Gastroesophageal sphincter (tissue), 4 donors: ENCODE data around the gene ADGRB2. TPM values are rescaled to one million over a fixed set of nuclear protein-coding genes. Genes with fewer than 3 reads are reported as not detected.

ENCODE experiments used
- ATAC-seq: fragments of 150-250 bp; one replicate; pipeline ENCODE4 v1.9.1; 2016; ENCODE audit warnings: mild to moderate bottlenecking, moderate library complexity
- H3K27ac ChIP-seq, 4 donors: fragments of 200-600 bp; sonication (generic) in 3 of 4; 1 replicate in 3 of 4; 2 replicates in 1 of 4; pipeline ENCODE4 v1.5.1; 2016 to 2019
- H3K27me3 ChIP-seq: fragments of 200-600 bp; sonication (generic); one replicate; pipeline ENCODE4 v1.5.1; 2019
- H3K36me3 ChIP-seq, 2 donors: fragments of 200-600 bp; sonication (generic); one replicate each; pipeline ENCODE4 v1.5.1; 2019; ENCODE audit warnings: control low read depth in 1 of 2
- H3K4me1 ChIP-seq, 3 donors: fragments of 200-600 bp; sonication (generic); 1 replicate in 2 of 3; 2 replicates in 1 of 3; pipeline ENCODE4 v1.5.1; 2016 to 2019; ENCODE audit warnings: control low read depth in 2 of 3
- H3K4me3 ChIP-seq, 2 donors: fragments of 200-600 bp; sonication (generic); one replicate each; pipeline ENCODE4 v1.5.1; 2019; ENCODE audit warnings: mild to moderate bottlenecking in 1 of 2, moderate library complexity in 1 of 2
- H3K9me3 ChIP-seq, 3 donors: fragments of 200-600 bp; sonication (generic); one replicate each; pipeline ENCODE4 v1.5.1; 2017 to 2019; ENCODE audit warnings: control low read depth in 2 of 3
- EP300 ChIP-seq: sonication (generic); formaldehyde crosslinking; IDR thresholded peaks from one replicate; pipeline ENCODE4 v1.6.1; 2017; ENCODE audit warnings: antibody characterized with exemption, mild to moderate bottlenecking
- POLR2A ChIP-seq, 2 donors: fragments of 450-650 bp; IDR thresholded peaks; one replicate each; pipeline ENCODE4 v1.6.1; 2017; ENCODE audit warnings: antibody characterized with exemption in 2 of 2, mild to moderate bottlenecking in 2 of 2, moderate library complexity in 1 of 2
- POLR2AphosphoS5 ChIP-seq: sonication (generic); formaldehyde crosslinking; IDR thresholded peaks from one replicate; pipeline ENCODE4 v1.6.1; 2017; ENCODE audit warnings: antibody characterized with exemption
- WGBS, 2 donors: methylation state at CpG; one replicate each; pipeline ENCODE4 v1.1.5; 2018; ENCODE audit warnings: low coverage in 1 of 2; 5-methylcytosine and 5-hydroxymethylcytosine counted together
- total RNA-seq, 4 donors: library from RNA; depleted of rRNA; stranded (reverse); fragments of >200 nt; gene quantifications; one replicate each; pipeline ENCODE4 v1.1.0, GENCODE V29; 2016
- TF ChIP-seq, protein P1 (sequence below), 4 experiments: fragments of 200-600 bp in 2 of 4; fragments of 450-650 bp in 2 of 4; sonication (generic) in 1 of 4; IDR thresholded peaks; one replicate each; pipeline ENCODE4 v1.5.1; 2017 to 2019; ENCODE audit warnings: antibody characterized with exemption in 4 of 4, mild to moderate bottlenecking in 2 of 4, moderate library complexity in 2 of 4

ADGRB2 gene
- total RNA-seq, 4 donors from 2014 or later, result 1.7 to 6.0 (median 3.2) TPM

DNA sequence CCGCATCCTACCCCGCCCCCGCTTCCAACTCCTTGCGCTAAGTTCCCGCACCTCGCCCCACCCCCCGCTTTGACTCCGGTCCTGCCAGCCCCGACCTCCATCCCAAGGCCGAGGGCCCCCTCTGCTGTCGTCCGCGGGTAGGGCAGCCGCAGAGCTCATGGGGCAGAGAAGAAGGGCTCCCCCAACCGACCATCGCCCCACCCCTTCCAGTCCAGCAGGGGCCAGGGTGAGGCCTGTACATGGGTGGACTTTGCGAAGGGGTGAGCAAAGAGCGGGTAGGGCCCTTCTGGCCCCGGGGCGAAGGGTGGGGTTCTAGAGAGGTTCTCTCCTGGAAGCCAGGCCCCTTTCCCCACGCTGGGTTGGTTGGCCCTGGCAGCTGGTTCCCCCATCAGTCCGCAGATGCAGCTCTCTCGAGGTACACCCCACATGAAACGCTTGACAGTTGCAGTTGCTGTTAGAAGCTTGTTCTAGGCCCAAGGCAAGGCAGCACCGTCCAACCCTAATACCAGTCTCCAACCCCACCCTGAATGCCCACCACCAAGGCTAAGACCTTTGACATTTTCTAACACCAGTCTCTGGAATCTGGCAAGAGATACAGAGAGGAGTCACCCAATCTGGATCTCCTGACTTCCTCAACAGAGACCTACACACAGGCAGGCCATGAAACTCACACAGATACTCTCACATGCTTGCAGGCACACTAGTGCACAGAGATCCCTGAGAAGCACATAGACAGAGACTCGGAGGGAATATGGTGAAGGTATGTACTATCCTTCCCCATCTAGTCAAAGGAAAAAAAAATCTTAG is 25.3 kb upstream of the ADGRB2 start:
- ATAC-seq, result peak; percentile 85
- no peaks in the 10 kb centered on the region for H3K36me3 ChIP-seq
- H3K27me3 ChIP-seq, result peaks cover 11% of the 10 kb centered on the region
- H3K4me1 ChIP-seq, result peaks cover 0 to 21% (median 4%) of the 10 kb centered on the region in 3 donors
- TF ChIP-seq, protein P1, sequence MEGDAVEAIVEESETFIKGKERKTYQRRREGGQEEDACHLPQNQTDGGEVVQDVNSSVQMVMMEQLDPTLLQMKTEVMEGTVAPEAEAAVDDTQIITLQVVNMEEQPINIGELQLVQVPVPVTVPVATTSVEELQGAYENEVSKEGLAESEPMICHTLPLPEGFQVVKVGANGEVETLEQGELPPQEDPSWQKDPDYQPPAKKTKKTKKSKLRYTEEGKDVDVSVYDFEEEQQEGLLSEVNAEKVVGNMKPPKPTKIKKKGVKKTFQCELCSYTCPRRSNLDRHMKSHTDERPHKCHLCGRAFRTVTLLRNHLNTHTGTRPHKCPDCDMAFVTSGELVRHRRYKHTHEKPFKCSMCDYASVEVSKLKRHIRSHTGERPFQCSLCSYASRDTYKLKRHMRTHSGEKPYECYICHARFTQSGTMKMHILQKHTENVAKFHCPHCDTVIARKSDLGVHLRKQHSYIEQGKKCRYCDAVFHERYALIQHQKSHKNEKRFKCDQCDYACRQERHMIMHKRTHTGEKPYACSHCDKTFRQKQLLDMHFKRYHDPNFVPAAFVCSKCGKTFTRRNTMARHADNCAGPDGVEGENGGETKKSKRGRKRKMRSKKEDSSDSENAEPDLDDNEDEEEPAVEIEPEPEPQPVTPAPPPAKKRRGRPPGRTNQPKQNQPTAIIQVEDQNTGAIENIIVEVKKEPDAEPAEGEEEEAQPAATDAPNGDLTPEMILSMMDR (IDR thresholded peaks at IDR 0.05), result peak in 3 of 4 experiments; percentile 94 to 99 (median 96)
- no peak for TF ChIP-seq POLR2A (IDR thresholded peaks at IDR 0.05)
- peak; percentile 38 for TF ChIP-seq POLR2AphosphoS5
- no peak for TF ChIP-seq EP300
- peak overlapping the region; percentile 38 to 66 for H3K4me3 ChIP-seq
- no peaks in the 10 kb centered on the region for H3K9me3 ChIP-seq
- 28 to 100% methylated on average over 1 to 3 of the region's 26 CpGs for WGBS, 2 donors
- peak overlapping the region in 3 of 4 donors; percentile 77 to 84 (median 82) for H3K27ac ChIP-seq

DNA sequence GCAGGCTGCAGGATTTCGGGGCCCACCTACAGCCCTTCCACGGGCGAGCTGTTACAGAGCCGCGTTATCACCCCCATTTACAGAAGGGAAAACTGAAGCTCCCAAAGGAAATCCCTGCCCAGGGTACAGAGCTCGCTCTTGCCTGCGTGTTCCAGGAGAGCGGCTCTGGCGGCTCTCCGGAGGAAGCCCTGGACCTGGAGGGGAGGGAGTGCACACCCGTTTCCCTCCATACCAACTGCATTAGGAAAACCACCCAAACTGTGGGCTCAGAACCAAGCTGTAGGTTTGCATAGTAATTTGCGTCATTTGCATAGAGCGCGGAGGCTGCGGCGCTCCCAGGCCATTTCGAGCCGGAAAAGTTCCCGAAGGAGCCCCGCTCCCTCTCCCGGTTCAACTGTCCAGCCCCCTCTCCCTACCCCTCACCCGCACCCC is 24.7 kb upstream of the ADGRB2 start:
- Histone ChIP-seq H3K27me3 (peaks cover 8% of the 10 kb centered on the region), H3K4me1 (peaks cover 0 to 21% (median 4%) of the 10 kb centered on the region in 3 donors), H3K27ac (peak overlapping the region in 3 of 4 donors; percentile 77 to 84 (median 82)), H3K36me3 (no peaks in the 10 kb centered on the region), H3K9me3 (no peaks in the 10 kb centered on the region), H3K4me3 (peak overlapping the region; percentile 38 to 66)
- 0% methylated on average over 11 of the region's 22 CpGs; no CpG with 5 or more reads in 1 of the 2 donors for WGBS, 2 donors
- ATAC-seq, result peak; percentile 55
- TF ChIP-seq, protein P1 (IDR thresholded peaks at IDR 0.05), result no peak
- no peak for TF ChIP-seq POLR2AphosphoS5

DNA sequence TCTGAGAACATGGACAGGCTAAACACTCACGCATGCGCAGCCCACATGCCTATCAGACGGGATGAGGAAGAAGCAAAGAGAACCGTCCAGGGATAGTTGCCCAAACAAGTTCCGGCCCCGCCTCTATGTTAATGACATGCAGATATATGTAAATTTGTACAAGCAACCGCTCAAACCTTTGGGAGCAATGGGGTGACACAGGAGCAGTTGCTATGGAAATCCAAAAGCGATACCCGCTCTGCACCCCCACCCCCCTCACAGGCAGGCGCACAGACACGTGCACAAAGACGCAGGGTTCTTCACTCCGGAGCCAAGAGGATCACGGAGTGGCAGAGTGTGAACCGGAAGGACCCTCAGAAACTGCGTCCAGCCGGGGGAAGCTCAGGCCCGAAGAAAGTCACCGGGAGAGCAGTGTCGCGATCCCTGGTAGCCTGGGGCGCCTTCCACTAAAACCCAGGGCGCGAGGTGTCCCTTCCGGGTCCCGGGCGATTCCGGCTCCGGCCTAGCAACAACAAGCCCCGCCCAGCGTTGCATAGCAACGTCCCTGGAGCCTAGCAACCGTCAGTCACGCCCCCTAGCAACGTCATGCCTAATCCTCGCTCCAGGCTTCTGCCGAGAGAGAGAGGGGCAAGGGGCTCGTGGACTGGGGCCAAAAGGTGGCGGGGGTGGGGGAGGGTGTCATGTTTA is 24.1 kb upstream of the ADGRB2 start:
- ATAC-seq, result peak; percentile 81
- H3K36me3 ChIP-seq, result no peaks in the 10 kb centered on the region
- H3K4me1 ChIP-seq, result peaks cover 0 to 21% (median 4%) of the 10 kb centered on the region in 3 donors
- 7 to 9% methylated on average over 12 to 14 of the region's 39 CpGs for WGBS, 2 donors
- H3K4me3 ChIP-seq, result peak overlapping the region; percentile 38 to 66
- peaks cover 2% of the 10 kb centered on the region for H3K27me3 ChIP-seq
- no peak for TF ChIP-seq POLR2A (IDR thresholded peaks at IDR 0.05)
- peak; percentile 14 for TF ChIP-seq POLR2AphosphoS5
- H3K27ac ChIP-seq, result peak overlapping the region; percentile 6 to 84 (median 80)
- H3K9me3 ChIP-seq, result no peaks in the 10 kb centered on the region

DNA sequence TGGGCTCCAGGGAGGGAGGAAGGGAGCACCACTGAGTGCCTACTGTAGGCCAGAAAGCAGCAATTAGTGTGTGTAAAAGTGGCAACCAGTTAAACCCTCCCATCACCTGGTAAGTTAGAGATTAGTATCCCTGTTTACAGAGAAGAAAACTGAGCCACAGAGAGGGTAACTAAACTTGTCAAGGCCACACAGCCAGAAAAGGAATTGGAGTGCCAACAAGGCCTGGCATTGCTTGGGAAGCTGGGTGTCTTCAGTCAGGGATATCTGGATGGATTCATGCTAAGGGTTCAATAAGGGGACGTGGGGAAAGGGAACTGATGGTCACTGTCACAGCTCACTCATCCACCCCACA is 23.6 kb upstream of the ADGRB2 start:
- TF ChIP-seq POLR2AphosphoS5 (no peak), POLR2A (IDR thresholded peaks at IDR 0.05) (no peak), EP300 (no peak)
- TF ChIP-seq, protein P1 (IDR thresholded peaks at IDR 0.05), result no peak
- Histone ChIP-seq H3K27me3 (no peaks in the 10 kb centered on the region), H3K4me3 (peak overlapping the region in 1 of 2 donors; percentile 66), H3K27ac (peak overlapping the region in 3 of 4 donors; percentile 77 to 84 (median 82)), H3K9me3 (no peaks in the 10 kb centered on the region), H3K4me1 (peaks cover 0 to 23% (median 4%) of the 10 kb centered on the region in 3 donors), H3K36me3 (no peaks in the 10 kb centered on the region)
- no peak for ATAC-seq
- WGBS, 2 donors, result 40 to 50% methylated on average over 1 of the region's 1 CpG

DNA sequence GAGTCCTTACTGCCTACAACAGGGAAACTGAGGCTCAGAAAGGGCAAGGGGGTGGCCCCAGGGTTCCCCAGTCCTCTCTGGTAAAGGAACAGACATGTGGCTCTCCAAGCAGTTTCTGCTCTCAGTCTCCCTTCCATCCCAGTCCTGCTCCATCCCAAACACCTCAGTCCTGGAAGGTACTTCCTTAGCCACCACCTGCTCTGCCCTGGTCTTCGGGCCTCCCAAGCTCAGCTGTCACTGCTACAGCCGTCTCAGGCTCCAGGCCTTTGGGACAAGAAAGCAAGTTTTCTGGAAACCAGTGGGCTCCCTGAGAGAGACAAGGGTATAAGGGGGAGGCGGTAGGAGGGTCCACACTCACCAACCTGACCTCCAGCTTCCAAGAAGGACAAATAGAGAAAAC is 23.1 kb upstream of the ADGRB2 start:
- Histone ChIP-seq H3K27me3 (no peaks in the 10 kb centered on the region), H3K27ac (peak overlapping the region in 3 of 4 donors; percentile 77 to 84 (median 82)), H3K4me3 (no peak overlapping the region), H3K4me1 (peaks cover 0 to 28% (median 7%) of the 10 kb centered on the region in 3 donors), H3K9me3 (no peaks in the 10 kb centered on the region), H3K36me3 (no peaks in the 10 kb centered on the region)
- 71% methylated on average over 2 of the region's 3 CpGs; no CpG with 5 or more reads in 1 of the 2 donors for WGBS, 2 donors
- ATAC-seq, result no peak
- TF ChIP-seq POLR2A (IDR thresholded peaks at IDR 0.05) (no peak), EP300 (no peak), POLR2AphosphoS5 (no peak)
- TF ChIP-seq, protein P1 (IDR thresholded peaks at IDR 0.05), result no peak
